WTC11 (cell line): ENCODE results near the gene G6PC3. TPM values are rescaled to one million over a fixed set of nuclear protein-coding genes. Genes with fewer than 3 reads are reported as not detected.

ENCODE experiments used
- ATAC-seq: fragments of 200-7000 bp; cut with Tn5 transposase; 2 replicates; pipeline ENCODE4 v1.10.0; 2021; ENCODE audit warnings: mild to moderate bottlenecking, moderate library complexity
- CTCF ChIA-PET: fragments of 300-600 bp; sonication (Branson Sonifier 250); formaldehyde crosslinking; loops from one replicate; lab custom pipeline; 2021; ENCODE audit warnings: antibody characterized with exemption; lab: Charles Lee
- POLR2A ChIA-PET: fragments of 350-600 bp; sonication (Branson Sonifier 250); formaldehyde crosslinking; loops from one replicate; lab custom pipeline; 2021; ENCODE audit warnings: antibody characterized with exemption; lab: Charles Lee
- DNase-seq: peaks from one replicate; pipeline ENCODE4 v3.0.0; 2021; ENCODE audit warnings: low spot score
- H3K27ac Mint-ChIP-seq: 2 replicates; pipeline ENCODE4 v1.8.0; 2021; ENCODE audit warnings: mixed read lengths
- H3K27me3 Mint-ChIP-seq: 2 replicates; pipeline ENCODE4 v1.8.0; 2021; ENCODE audit warnings: low read depth, mild to moderate bottlenecking, moderate library complexity, mixed read lengths
- H3K36me3 Mint-ChIP-seq: 2 replicates; pipeline ENCODE4 v1.8.0; 2021; ENCODE audit warnings: mixed read lengths
- H3K4me1 Mint-ChIP-seq: 2 replicates; pipeline ENCODE4 v1.8.0; 2022; ENCODE audit warnings: mixed read lengths
- H3K4me3 Mint-ChIP-seq: 2 replicates; pipeline ENCODE4 v1.8.0; 2021; ENCODE audit warnings: mild to moderate bottlenecking, moderate library complexity, mixed read lengths
- H3K9me3 Mint-ChIP-seq: 2 replicates; pipeline ENCODE4 v1.8.0; 2021; ENCODE audit warnings: mixed read lengths
- AFF4 ChIP-seq: sonication (generic); formaldehyde crosslinking; IDR thresholded peaks from 2 replicates; pipeline ENCODE4 v1.8.1; 2023; ENCODE audit warnings: mild to moderate bottlenecking, missing genetic modification reagents, borderline replicate concordance
- CDX4 ChIP-seq: fragments of 250-450 bp; sonication (Bioruptor Pico); IDR thresholded peaks from 2 replicates; pipeline ENCODE4 v1.9.0; 2021; ENCODE audit warnings: moderate library complexity, mild to moderate bottlenecking, inconsistent platforms, borderline replicate concordance
- E2F5 ChIP-seq: sonication (generic); formaldehyde crosslinking; IDR thresholded peaks from 2 replicates; pipeline ENCODE4 v1.8.1; 2022; ENCODE audit warnings: mild to moderate bottlenecking, moderate library complexity, missing genetic modification reagents
- FOXJ3 ChIP-seq: sonication (generic); formaldehyde crosslinking; IDR thresholded peaks from 2 replicates; pipeline ENCODE4 v1.9.0; 2021; ENCODE audit warnings: missing genetic modification reagents, mild to moderate bottlenecking, borderline replicate concordance
- FOXK1 ChIP-seq: sonication (generic); formaldehyde crosslinking; IDR thresholded peaks from 2 replicates; pipeline ENCODE4 v1.8.0; 2022; ENCODE audit warnings: mild to moderate bottlenecking, moderate library complexity, missing genetic modification reagents
- GABPB1 ChIP-seq: sonication (generic); formaldehyde crosslinking; IDR thresholded peaks from 2 replicates; pipeline ENCODE4 v1.8.1; 2023; ENCODE audit warnings: mild to moderate bottlenecking, missing genetic modification reagents
- IRF1 ChIP-seq: sonication (generic); formaldehyde crosslinking; IDR thresholded peaks from 2 replicates; pipeline ENCODE4 v1.8.0; 2023; ENCODE audit warnings: missing genetic modification reagents
- MLX ChIP-seq: sonication (generic); formaldehyde crosslinking; IDR thresholded peaks from 2 replicates; pipeline ENCODE4 v1.8.1; 2023; ENCODE audit warnings: mild to moderate bottlenecking, missing genetic modification reagents, moderate library complexity
- MXD4 ChIP-seq: fragments of 250-450 bp; sonication (Bioruptor Pico); IDR thresholded peaks from 2 replicates; pipeline ENCODE4 v1.8.0; 2021; ENCODE audit warnings: mild to moderate bottlenecking, moderate library complexity, borderline replicate concordance
- NR3C1 ChIP-seq: sonication (generic); formaldehyde crosslinking; conservative IDR thresholded peaks from 2 replicates; pipeline ENCODE4 v1.8.1; 2023; ENCODE audit warnings: low read depth, mild to moderate bottlenecking, missing genetic modification reagents
- OVOL2 ChIP-seq: fragments of 250-450 bp; sonication (Bioruptor Pico); IDR thresholded peaks from 2 replicates; pipeline ENCODE4 v1.9.0; 2021; ENCODE audit warnings: mild to moderate bottlenecking, borderline replicate concordance
- RORB ChIP-seq: fragments of 250-450 bp; sonication (Bioruptor Pico); IDR thresholded peaks from 2 replicates; pipeline ENCODE4 v1.9.0; 2021; ENCODE audit warnings: mild to moderate bottlenecking
- ZMAT4 ChIP-seq: fragments of 250-450 bp; sonication (Bioruptor Pico); IDR thresholded peaks from 2 replicates; pipeline ENCODE4 v1.9.0; 2021; ENCODE audit warnings: mild to moderate bottlenecking
- ZNF138 ChIP-seq: sonication (generic); formaldehyde crosslinking; conservative IDR thresholded peaks from 2 replicates; pipeline ENCODE4 v1.8.1; 2022; ENCODE audit warnings: mild to moderate bottlenecking, moderate library complexity, missing genetic modification reagents
- ZNF512 ChIP-seq: sonication (generic); formaldehyde crosslinking; IDR thresholded peaks from 2 replicates; pipeline ENCODE4 v1.8.1; 2022; ENCODE audit warnings: missing genetic modification reagents, borderline replicate concordance
- ZSCAN18 ChIP-seq: fragments of 250-450 bp; sonication (Bioruptor Pico); IDR thresholded peaks from 2 replicates; pipeline ENCODE4 v2.1.2; 2022; ENCODE audit warnings: mild to moderate bottlenecking, moderate library complexity
- total RNA-seq: library from RNA; stranded (reverse); gene quantifications from 3 replicates; pipeline ENCODE4 v1.2.3, GENCODE V29; 2021
- TF ChIP-seq, protein P1 (sequence below): sonication (generic); formaldehyde crosslinking; IDR thresholded peaks from 2 replicates; pipeline ENCODE4 v1.8.0; 2022; ENCODE audit warnings: mild to moderate bottlenecking, missing genetic modification reagents
- TF ChIP-seq, protein P2 (sequence below): sonication (generic); formaldehyde crosslinking; IDR thresholded peaks from 2 replicates; pipeline ENCODE4 v1.8.0; 2022; ENCODE audit warnings: mild to moderate bottlenecking, missing genetic modification reagents

Gene G6PC3
- total RNA-seq, 1 experiment from 2014 or later = 121 TPM

DNA sequence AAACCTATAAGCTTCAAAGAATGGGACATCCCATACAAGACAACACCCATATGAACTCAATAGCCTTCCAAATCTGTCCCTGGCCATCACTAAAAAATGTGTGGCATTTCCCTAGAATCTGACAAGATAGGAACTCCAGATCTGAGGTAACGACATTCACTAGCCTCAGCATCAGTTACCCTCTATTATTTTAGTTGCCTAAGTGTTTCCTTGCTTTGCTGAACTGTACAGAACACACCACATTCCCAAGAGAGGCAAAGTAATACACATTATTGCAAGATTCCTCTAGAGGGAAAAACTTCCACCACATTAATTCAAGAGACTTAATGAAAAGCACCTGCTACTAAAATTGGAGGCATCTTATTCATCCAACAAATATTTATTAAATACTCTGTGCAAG, 9.1 kb upstream of the G6PC3 start:
- peaks cover 22% of the 10 kb centered on the region for H3K4me1 Mint-ChIP-seq
- ATAC-seq = no peak
- POLR2A ChIA-PET = interaction anchor here (0.6 kb wide), 1 partner anchor 23 kb away, joined by 3 read pairs; no protein-coding TSS in a partner anchor
- no peak overlapping the region for H3K4me3 Mint-ChIP-seq
- peaks cover 55% of the 10 kb centered on the region for H3K36me3 Mint-ChIP-seq
- TF ChIP-seq RORB (no peak), E2F5 (no peak), IRF1 (CRISPR knock-in tag) (no peak), NR3C1 (CRISPR knock-in tag) (no peak), FOXK1 (CRISPR knock-in tag) (no peak), ZMAT4 (CRISPR knock-in tag) (no peak), FOXJ3 (no peak), MXD4 (CRISPR knock-in tag) (no peak), GABPB1 (CRISPR knock-in tag) (no peak), MLX (no peak), CDX4 (CRISPR knock-in tag) (no peak), OVOL2 (CRISPR knock-in tag) (no peak), ZSCAN18 (CRISPR knock-in tag) (no peak), ZNF138 (no peak)
- TF ChIP-seq, protein P1, sequence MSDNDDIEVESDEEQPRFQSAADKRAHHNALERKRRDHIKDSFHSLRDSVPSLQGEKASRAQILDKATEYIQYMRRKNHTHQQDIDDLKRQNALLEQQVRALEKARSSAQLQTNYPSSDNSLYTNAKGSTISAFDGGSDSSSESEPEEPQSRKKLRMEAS = no peak
- TF ChIP-seq, protein P2, sequence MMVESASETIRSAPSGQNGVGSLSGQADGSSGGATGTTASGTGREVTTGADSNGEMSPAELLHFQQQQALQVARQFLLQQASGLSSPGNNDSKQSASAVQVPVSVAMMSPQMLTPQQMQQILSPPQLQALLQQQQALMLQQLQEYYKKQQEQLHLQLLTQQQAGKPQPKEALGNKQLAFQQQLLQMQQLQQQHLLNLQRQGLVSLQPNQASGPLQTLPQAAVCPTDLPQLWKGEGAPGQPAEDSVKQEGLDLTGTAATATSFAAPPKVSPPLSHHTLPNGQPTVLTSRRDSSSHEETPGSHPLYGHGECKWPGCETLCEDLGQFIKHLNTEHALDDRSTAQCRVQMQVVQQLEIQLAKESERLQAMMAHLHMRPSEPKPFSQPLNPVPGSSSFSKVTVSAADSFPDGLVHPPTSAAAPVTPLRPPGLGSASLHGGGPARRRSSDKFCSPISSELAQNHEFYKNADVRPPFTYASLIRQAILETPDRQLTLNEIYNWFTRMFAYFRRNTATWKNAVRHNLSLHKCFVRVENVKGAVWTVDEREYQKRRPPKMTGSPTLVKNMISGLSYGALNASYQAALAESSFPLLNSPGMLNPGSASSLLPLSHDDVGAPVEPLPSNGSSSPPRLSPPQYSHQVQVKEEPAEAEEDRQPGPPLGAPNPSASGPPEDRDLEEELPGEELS (CRISPR knock-in tag) = no peak
- no peaks in the 10 kb centered on the region for H3K27me3 Mint-ChIP-seq
- CTCF ChIA-PET = interaction anchor here (1.7 kb wide), 1 partner anchor 20 kb away, joined by 4 read pairs; no protein-coding TSS in a partner anchor
- no peak for DNase-seq
- no peak overlapping the region for H3K27ac Mint-ChIP-seq
- H3K9me3 Mint-ChIP-seq = no peaks in the 10 kb centered on the region

DNA sequence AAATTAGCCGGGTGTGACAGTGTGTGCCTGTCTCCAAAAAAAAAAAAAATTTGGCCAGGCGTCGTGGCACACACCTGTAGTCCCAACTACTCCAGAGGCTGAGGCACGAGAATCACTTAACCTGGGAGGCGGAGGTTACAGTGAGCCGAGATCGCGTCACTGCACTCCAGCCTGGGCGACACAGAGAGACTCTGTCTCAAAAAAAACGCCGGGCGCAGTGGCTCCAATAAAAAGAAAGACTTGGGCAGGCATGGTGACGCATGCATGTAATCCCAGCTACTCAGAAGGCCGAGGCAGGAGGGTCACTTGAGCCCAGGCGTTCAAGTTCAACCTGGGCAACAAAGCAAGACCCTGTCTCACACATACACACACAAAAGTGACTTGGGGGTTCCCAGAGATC, 7.7 kb upstream of the G6PC3 start:
- H3K4me3 Mint-ChIP-seq = no peak overlapping the region
- ChIA-PET CTCF (interaction anchor here (0.6 to 3.6 kb wide), 3 partner anchors 35 to 153 kb away, joined by 4 to 11 read pairs (median 5); no protein-coding TSS in a partner anchor), POLR2A (no interaction called here)
- ATAC-seq (no peak), DNase-seq (no peak)
- no peaks in the 10 kb centered on the region for H3K9me3 Mint-ChIP-seq
- peaks cover 32% of the 10 kb centered on the region for H3K4me1 Mint-ChIP-seq
- H3K27me3 Mint-ChIP-seq = no peaks in the 10 kb centered on the region
- peaks cover 55% of the 10 kb centered on the region for H3K36me3 Mint-ChIP-seq
- no peak overlapping the region for H3K27ac Mint-ChIP-seq
- TF ChIP-seq ZNF512 (CRISPR knock-in tag) = no peak
- TF ChIP-seq, protein P2 (CRISPR knock-in tag) = no peak
- no peak for TF ChIP-seq AFF4 (CRISPR knock-in tag)
